SK-N-SH (cell line): ENCODE data around the gene EID3. TPM values are rescaled to one million over a fixed set of nuclear protein-coding genes. Genes with fewer than 3 reads are reported as not detected.

Experiments used
- CTCF ChIA-PET: fragments of 300-600, 350-600 bp; formaldehyde crosslinking; extraction: SDS; loops from one replicate; lab custom pipeline; 2021; lab: Yijun Ruan, JAX
- POLR2A ChIA-PET: fragments of 350-600 bp; sonication (Branson Sonifier 250); formaldehyde crosslinking; extraction: SDS; loops from one replicate; lab custom pipeline; 2020; ENCODE audit warnings: antibody characterized with exemption, inconsistent platforms; lab: Yijun Ruan, JAX
- DNase-seq: peaks from one replicate; pipeline ENCODE4 v3.0.0; 2012
- H2AFZ ChIP-seq: fragments of 200-600 bp; sonication (generic); 2 replicates; pipeline ENCODE4 v1.8.1; 2016; ENCODE audit warnings: antibody characterized with exemption, mild to moderate bottlenecking, low read depth
- H3F3A ChIP-seq: fragments of 200-600 bp; sonication (generic); replicated peaks from 2 replicates; pipeline ENCODE3; 2016; ENCODE audit warnings: antibody characterized with exemption, mild to moderate bottlenecking; ENCODE audit not compliant: insufficient read depth
- H3K27ac ChIP-seq, 2 experiments: fragments of 200-500 bp in 1 of 2; fragments of 200-600 bp in 1 of 2; sonication (Bioruptor generic) in 1 of 2; sonication (generic), shearing (Covaris generic) in 1 of 2; 2 replicates each; pipeline versions ENCODE4 v1.5.1 to v1.6.1; 2014 to 2016; ENCODE audit warnings: low read depth in 2 of 2, inconsistent platforms in 1 of 2, low read length in 1 of 2, mild to moderate bottlenecking in 1 of 2, mixed read lengths in 1 of 2
- H3K27me3 ChIP-seq: fragments of 200-600 bp; sonication (generic), shearing (Covaris generic); 2 replicates; pipeline ENCODE4 v1.6.1; 2016; ENCODE audit warnings: mixed run types; ENCODE audit not compliant: insufficient read depth
- H3K36me3 ChIP-seq, 2 experiments: fragments of 200-500 bp in 1 of 2; fragments of 200-600 bp in 1 of 2; sonication (Bioruptor generic) in 1 of 2; sonication (generic) in 1 of 2; replicated peaks in 1 of 2; 2 replicates each; pipeline versions ENCODE3 to v1.5.1; 2014 to 2016; ENCODE audit warnings: low read length in 1 of 2, mild to moderate bottlenecking in 1 of 2; ENCODE audit not compliant: insufficient read depth in 2 of 2, control insufficient read depth in 1 of 2
- H3K4me1 ChIP-seq, 2 experiments: fragments of 200-500 bp in 1 of 2; fragments of 200-600 bp in 1 of 2; sonication (Bioruptor generic) in 1 of 2; sonication (generic), shearing (Covaris generic) in 1 of 2; 2 replicates each; pipeline versions ENCODE4 v1.5.1 to v1.6.1; 2014 to 2016; ENCODE audit warnings: low read depth in 1 of 2, low read length in 1 of 2, mixed run types in 1 of 2; ENCODE audit not compliant: insufficient read depth in 2 of 2, control insufficient read depth in 1 of 2
- H3K4me2 ChIP-seq: fragments of 200-600 bp; sonication (generic), shearing (Covaris generic); 2 replicates; pipeline ENCODE4 v1.6.1; 2017; ENCODE audit warnings: mixed run types
- H3K4me3 ChIP-seq, 2 experiments: fragments of 200-500 bp in 1 of 2; fragments of 200-600 bp in 1 of 2; sonication (Bioruptor generic) in 1 of 2; sonication (generic), shearing (Covaris generic) in 1 of 2; 2 replicates each; pipeline versions ENCODE4 v1.5.1 to v1.8.1; 2014 to 2016; ENCODE audit warnings: low read depth in 2 of 2, inconsistent platforms in 1 of 2, low read length in 1 of 2, mild to moderate bottlenecking in 1 of 2, mixed read lengths in 1 of 2, moderate library complexity in 1 of 2
- H3K79me2 ChIP-seq: fragments of 200-600 bp; sonication (generic); 2 replicates; pipeline ENCODE4 v1.8.1; 2017; ENCODE audit warnings: mild to moderate bottlenecking; ENCODE audit not compliant: insufficient read depth
- H3K9ac ChIP-seq: fragments of 200-600 bp; sonication (generic); 2 replicates; pipeline ENCODE4 v1.6.1; 2017; ENCODE audit warnings: mixed run types
- H3K9me2 ChIP-seq: fragments of 200-600 bp; sonication (generic); 2 replicates; pipeline ENCODE4 v1.6.1; 2017; ENCODE audit warnings: mixed run types
- H3K9me3 ChIP-seq: fragments of 200-600 bp; sonication (generic); 2 replicates; pipeline ENCODE4 v1.6.1; 2017; ENCODE audit warnings: mixed run types, mild to moderate bottlenecking, moderate library complexity
- H4K20me1 ChIP-seq: fragments of 200-600 bp; sonication (generic); 2 replicates; pipeline ENCODE4 v1.6.1; 2017; ENCODE audit warnings: mild to moderate bottlenecking, mixed run types; ENCODE audit not compliant: insufficient read depth
- CTCF ChIP-seq: fragments of 200-600 bp; sonication (generic); IDR thresholded peaks from 2 replicates; pipeline ENCODE4 v1.6.1; 2017; ENCODE audit warnings: antibody characterized with exemption, mild to moderate bottlenecking, moderate library complexity
- ELF1 ChIP-seq: IDR thresholded peaks from 2 replicates; pipeline ENCODE4 v1.4.0; 2012
- EZH2phosphoT487 ChIP-seq: fragments of 200-600 bp; sonication (generic); IDR thresholded peaks from 2 replicates; pipeline ENCODE4 v1.6.1; 2017; ENCODE audit warnings: low read depth, mixed run types, mild to moderate bottlenecking, antibody characterized with exemption, moderate library complexity, borderline replicate concordance
- FOSL2 ChIP-seq: IDR thresholded peaks from 2 replicates; pipeline ENCODE4 v1.4.0; 2012; ENCODE audit warnings: low read depth, mild to moderate bottlenecking, moderate library complexity, borderline replicate concordance
- GATA2 ChIP-seq: sonication (generic); formaldehyde crosslinking; IDR thresholded peaks from 2 replicates; pipeline ENCODE4 v1.5.0; 2020; ENCODE audit warnings: mild to moderate bottlenecking, missing genetic modification reagents
- JUND ChIP-seq: IDR thresholded peaks from 2 replicates; pipeline ENCODE4 v1.4.0; 2012
- MEF2A ChIP-seq: IDR thresholded peaks from 2 replicates; pipeline ENCODE4 v1.4.0; 2012; ENCODE audit warnings: low read depth, borderline replicate concordance
- NFIC ChIP-seq: IDR thresholded peaks from 2 replicates; pipeline ENCODE4 v1.4.0; 2012; ENCODE audit warnings: borderline replicate concordance
- NRF1 ChIP-seq: IDR thresholded peaks from 2 replicates; pipeline ENCODE4 v1.6.1; 2012; ENCODE audit warnings: low read depth, mild to moderate bottlenecking, low read length
- ZBTB33 ChIP-seq: IDR thresholded peaks from 2 replicates; pipeline ENCODE4 v1.4.0; 2012; ENCODE audit warnings: low read depth, borderline replicate concordance
- WGBS: methylation state at CpG from one replicate; pipeline ENCODE4 v1.1.6; 2017; ENCODE audit warnings: low lambda C conversion rate; 5-methylcytosine and 5-hydroxymethylcytosine counted together
- polyA plus RNA-seq, 3 experiments: library from polyadenylated mRNA; depleted of rRNA; stranded (reverse); fragments of >200 nt; gene quantifications; 2 replicates each; pipeline ENCODE4 v1.2.3, GENCODE V29; 2012

Gene EID3
- polyA plus RNA-seq, 1 of the 3 experiments (the other 2 are of a cell fraction) = 0.92 TPM

GRCh38 chr12:104310751-104311633 lies 7.5 kb downstream of the EID3 start:
- Histone ChIP-seq H3K4me3 (no peak overlapping the region), H3F3A (peaks cover 5% of the 10 kb centered on the region), H3K27me3 (no peaks in the 10 kb centered on the region), H3K9me3 (no peaks in the 10 kb centered on the region), H3K79me2 (peaks cover 97% of the 10 kb centered on the region), H2AFZ (no peak overlapping the region), H3K27ac (no peak overlapping the region), H3K9ac (no peak overlapping the region), H3K4me1 (peaks cover 2 to 12% of the 10 kb centered on the region in 2 experiments; a peak in 3 of 4 replicates), H4K20me1 (peaks cover 44% of the 10 kb centered on the region), H3K36me3 (peaks cover 49 to 72% of the 10 kb centered on the region in 2 experiments), H3K4me2 (no peak overlapping the region), H3K9me2 (no peaks in the 10 kb centered on the region)
- POLR2A ChIA-PET = no interaction called here
- no peak for DNase-seq
- 82% methylated on average over 5 of the region's 5 CpGs for WGBS
- no peak for TF ChIP-seq GATA2 (CRISPR knock-in tag)
- TF ChIP-seq, all 33 proteins: peak for 0
- CTCF ChIA-PET = interaction anchor here (0.5 kb wide), 1 partner anchor 49 kb away, joined by 3 read pairs; no protein-coding TSS in a partner anchor

- H3K27ac ChIP-seq = no peak overlapping the region
- peaks cover 31% of the 10 kb centered on the region for H4K20me1 ChIP-seq
- 75% methylated on average over 1 of the region's 1 CpG for WGBS
- no peak for DNase-seq
- peaks cover 5% of the 10 kb centered on the region for H3F3A ChIP-seq
- H3K9ac ChIP-seq = no peak overlapping the region
- TF ChIP-seq CTCF = no peak
- no peak for TF ChIP-seq ZBTB33
- TF ChIP-seq NRF1 = no peak
- no peak for TF ChIP-seq MEF2A
- no peak for TF ChIP-seq ELF1
- no peak for TF ChIP-seq EZH2phosphoT487
- TF ChIP-seq JUND = no peak
- no peak for TF ChIP-seq FOSL2
- no peak for TF ChIP-seq NFIC
- peaks cover 2 to 3% of the 10 kb centered on the region in 2 experiments; a peak in 3 of 4 replicates for H3K4me1 ChIP-seq
- H3K79me2 ChIP-seq = peaks cover 92% of the 10 kb centered on the region
- POLR2A ChIA-PET = no interaction called here
- H3K27me3 ChIP-seq = no peaks in the 10 kb centered on the region
- H3K36me3 ChIP-seq = peaks cover 57 to 71% of the 10 kb centered on the region in 2 experiments
- CTCF ChIA-PET = interaction anchor here (1.2 kb wide), 1 partner anchor 46 kb away, joined by 4 read pairs; no protein-coding TSS in a partner anchor
- no peaks in the 10 kb centered on the region for H3K9me3 ChIP-seq
- no peaks in the 10 kb centered on the region for H3K9me2 ChIP-seq
- H3K4me2 ChIP-seq = no peak overlapping the region
- H2AFZ ChIP-seq = no peak overlapping the region
- no peak overlapping the region for H3K4me3 ChIP-seq
These were observed 8.7 kb downstream of the EID3 start for GRCh38 chr12:104312202-104312601.
